GM12873 (cell line): ENCODE measurements around the gene TENM3.

Source experiments
- CTCF ChIP-seq: IDR thresholded peaks from 2 replicates; pipeline ENCODE4 v1.5.1; 2012; ENCODE audit warnings: low read depth, mild to moderate bottlenecking, moderate library complexity, low read length, control low read depth; ENCODE audit not compliant: insufficient read depth; ENCODE audit errors: missing control alignments

TENM3 gene

GRCh38 chr4:182748283-182748682, 505.1 kb downstream of the TENM3 start:
- TF ChIP-seq CTCF = no peak

GRCh38 chr4:182748949-182749348, 505.7 kb downstream of the TENM3 start:
- no peak for TF ChIP-seq CTCF

- TF ChIP-seq CTCF = no peak
Observed at GRCh38 chr4:182749667-182750167, 506.5 kb downstream of the TENM3 start.

GRCh38 chr4:182752158-182752910, 509.1 kb downstream of the TENM3 start:
- TF ChIP-seq CTCF = no peak

GRCh38 chr4:182754895-182755294, 511.7 kb downstream of the TENM3 start:
- no peak for TF ChIP-seq CTCF

GRCh38 chr4:182756161-182756690, 513.0 kb downstream of the TENM3 start:
- no peak for TF ChIP-seq CTCF

- no peak for TF ChIP-seq CTCF
Observed at GRCh38 chr4:182758273-182758672, 515.1 kb downstream of the TENM3 start.
